Measurements from ENCODE around the gene TRIM44. TPM values are rescaled to one million over a fixed set of nuclear protein-coding genes. Genes with fewer than 3 reads are reported as not detected.

TRIM44 gene
- total RNA-seq, 1 donor from 2014 or later = 62.8 TPM

GRCh38 chr11:35722641-35723040 is 60.1 kb downstream of the TRIM44 start:
- no peak overlapping the region for H3K27ac ChIP-seq

GRCh38 chr11:35723493-35723892 is 60.9 kb downstream of the TRIM44 start:
- no peak for ATAC-seq

More at GRCh38 chr11:35722641-35723040, 60.1 kb downstream of the TRIM44 start:
- ATAC-seq (no peak), DNase-seq (no peak)
- intact Hi-C loops (cut with DNase I) = no loop called here
- Histone ChIP-seq H3K27me3 (ENCODE audit: low read depth) (no peaks in the 10 kb centered on the region), H3K9me3 (no peaks in the 10 kb centered on the region), H3K4me1 (peaks cover 5% of the 10 kb centered on the region), H3K4me3 (no peak overlapping the region), H3K36me3 (peaks cover 20% of the 10 kb centered on the region)
- no peak for TF ChIP-seq CTCF (IDR thresholded peaks at IDR 0.05)

GRCh38 chr11:35723913-35724312 is 61.3 kb downstream of the TRIM44 start:
- ATAC-seq (no peak), DNase-seq (no peak)
- Histone ChIP-seq H3K9me3 (no peaks in the 10 kb centered on the region), H3K27ac (no peak overlapping the region), H3K36me3 (peaks cover 29% of the 10 kb centered on the region), H3K4me1 (peaks cover 5% of the 10 kb centered on the region), H3K4me3 (no peak overlapping the region), H3K27me3 (ENCODE audit: low read depth) (no peaks in the 10 kb centered on the region)
- intact Hi-C loops (cut with DNase I) = no loop called here
- TF ChIP-seq CTCF (IDR thresholded peaks at IDR 0.05) = no peak

More at GRCh38 chr11:35723493-35723892, 60.9 kb downstream of the TRIM44 start:
- no peak for TF ChIP-seq CTCF (IDR thresholded peaks at IDR 0.05)
- Histone ChIP-seq H3K27me3 (ENCODE audit: low read depth) (no peaks in the 10 kb centered on the region), H3K4me1 (peaks cover 5% of the 10 kb centered on the region), H3K36me3 (peaks cover 25% of the 10 kb centered on the region), H3K4me3 (no peak overlapping the region), H3K27ac (no peak overlapping the region), H3K9me3 (no peaks in the 10 kb centered on the region)
- intact Hi-C loops (cut with DNase I) = no loop called here
- no peak for DNase-seq

GRCh38 chr11:35725885-35726284 is 63.3 kb downstream of the TRIM44 start:
- Histone ChIP-seq H3K9me3 (peaks cover 11% of the 10 kb centered on the region), H3K36me3 (peaks cover 34% of the 10 kb centered on the region), H3K27me3 (ENCODE audit: low read depth) (no peaks in the 10 kb centered on the region), H3K4me3 (no peak overlapping the region), H3K27ac (no peak overlapping the region), H3K4me1 (peaks cover 5% of the 10 kb centered on the region)
- no peak for DNase-seq
- TF ChIP-seq CTCF (IDR thresholded peaks at IDR 0.05) = no peak
- intact Hi-C loops (cut with DNase I) = no loop called here
- ATAC-seq = no peak

GRCh38 chr11:35727140-35727539 is 64.6 kb downstream of the TRIM44 start:
- DNase-seq (no peak), ATAC-seq (no peak)
- H3K27me3 ChIP-seq (ENCODE audit: low read depth) = no peaks in the 10 kb centered on the region
- TF ChIP-seq CTCF (IDR thresholded peaks at IDR 0.05) = no peak
- peaks cover 5% of the 10 kb centered on the region for H3K4me1 ChIP-seq
- peaks cover 34% of the 10 kb centered on the region for H3K36me3 ChIP-seq
- no peak overlapping the region for H3K27ac ChIP-seq
- H3K9me3 ChIP-seq = peaks cover 11% of the 10 kb centered on the region
- intact Hi-C loops (cut with DNase I) = no loop called here
- H3K4me3 ChIP-seq = no peak overlapping the region

- H3K36me3 ChIP-seq = peaks cover 34% of the 10 kb centered on the region
Observed at GRCh38 chr11:35730254-35730653, 67.7 kb downstream of the TRIM44 start.

More at GRCh38 chr11:35730254-35730653, 67.7 kb downstream of the TRIM44 start:
- ATAC-seq (no peak), DNase-seq (no peak)
- H3K4me1 ChIP-seq = no peaks in the 10 kb centered on the region
- intact Hi-C loops (cut with DNase I) = no loop called here
- H3K4me3 ChIP-seq = no peak overlapping the region
- no peak overlapping the region for H3K27ac ChIP-seq
- H3K9me3 ChIP-seq = peaks cover 11% of the 10 kb centered on the region
- no peak for TF ChIP-seq CTCF (IDR thresholded peaks at IDR 0.05)
- H3K27me3 ChIP-seq (ENCODE audit: low read depth) = no peaks in the 10 kb centered on the region
